ENCODE data around the gene FANCI. TPM values are rescaled to one million over a fixed set of nuclear protein-coding genes. Genes with fewer than 3 reads are reported as not detected.

FANCI gene
- total and polyA plus RNA-seq, 2 of the 13 experiments (the other 11 are each of a cell fraction or from before 2014, with no cell fraction given) = 15.7 to 68.8 TPM

GRCh38 chr15:89243691-89244573 is at the start of gene FANCI (continued):
- TF ChIP-seq ZNF383 (CRISPR knock-in tag; IDR thresholded peaks at IDR 0.05; ENCODE audit: borderline replicate concordance) (no peak), MZF1 (CRISPR knock-in tag; IDR thresholded peaks at IDR 0.05; ENCODE audit: borderline replicate concordance) (no peak), ZNF33A (CRISPR knock-in tag; IDR thresholded peaks at IDR 0.05; ENCODE audit: borderline replicate concordance) (no peak), ZSCAN31 (CRISPR knock-in tag; IDR thresholded peaks at IDR 0.05; ENCODE audit: low read depth) (peak; percentile 79; the same call in 1 of the 2 replicates), XRCC5 (optimal IDR thresholded peaks at IDR 0.05; ENCODE audit: low read length) (peak; percentile 97), KDM1A (CRISPR knock-in tag; IDR thresholded peaks at IDR 0.05) (no peak), ZNF24 (IDR thresholded peaks at IDR 0.05) (no peak), ZFP1 (CRISPR knock-in tag; IDR thresholded peaks at IDR 0.05) (no peak), POLR2G (IDR thresholded peaks at IDR 0.05; ENCODE audit: low read depth, low read length) (peak; percentile 62), ZSCAN5A (CRISPR knock-in tag; IDR thresholded peaks at IDR 0.05; ENCODE audit: borderline replicate concordance) (no peak), GLI4 (CRISPR knock-in tag; IDR thresholded peaks at IDR 0.05; ENCODE audit: borderline replicate concordance) (no peak), IKZF1 (IDR thresholded peaks at IDR 0.05) (no peak), ZNF230 (CRISPR knock-in tag; IDR thresholded peaks at IDR 0.05) (no peak), CBX2 (IDR thresholded peaks at IDR 0.05; ENCODE audit: low read depth, low read length) (no peak), CBX2 (CRISPR knock-in tag; IDR thresholded peaks at IDR 0.05; ENCODE audit: low read depth) (no peak), ZGPAT (CRISPR knock-in tag; IDR thresholded peaks at IDR 0.05) (peak; percentile 73; the same call in 1 of the 2 replicates), SOX13 (IDR thresholded peaks at IDR 0.05) (0 out of 2 replicates have a peak, but pooled peaks have one; percentile 1), SOX13 (CRISPR knock-in tag; conservative IDR thresholded peaks at IDR 0.05 in 1 of 2, IDR thresholded peaks at IDR 0.05 in 1 of 2) (peak in 1 of 2 experiments; percentile 53; a peak in 2 of 4 replicates), PPARG (CRISPR knock-in tag; conservative IDR thresholded peaks at IDR 0.05) (no peak), ERF (CRISPR knock-in tag; IDR thresholded peaks at IDR 0.05) (peak; percentile 75), SALL2 (CRISPR knock-in tag; IDR thresholded peaks at IDR 0.05) (peak; percentile 62; the same call in 1 of the 2 replicates), ZNF878 (CRISPR knock-in tag; IDR thresholded peaks at IDR 0.05) (peak; percentile 89), HBP1 (CRISPR knock-in tag; IDR thresholded peaks at IDR 0.05; ENCODE audit: low read depth) (peak; percentile 98), KLF12 (CRISPR knock-in tag; IDR thresholded peaks at IDR 0.05; ENCODE audit: borderline replicate concordance) (no peak), IKZF5 (CRISPR knock-in tag; IDR thresholded peaks at IDR 0.05) (peak; percentile 86)

Data from HepG2 (cell line).